Stromal cell of bone marrow (primary cell): ENCODE measurements around the gene OTOP2.
A peak's percentile ranks its signal among the peaks of the same experiment; 100 is the strongest.
"Not testable (repeated sequence)": the region's sequence is repeated elsewhere in the genome, so short reads cannot be mapped to it uniquely, and the experiment has no call there.

ENCODE experiments used
- DNase-seq: peaks from one replicate; pipeline ENCODE4 v3.0.0-alpha.2; 2012; ENCODE audit warnings: low read depth

Gene OTOP2

DNA sequence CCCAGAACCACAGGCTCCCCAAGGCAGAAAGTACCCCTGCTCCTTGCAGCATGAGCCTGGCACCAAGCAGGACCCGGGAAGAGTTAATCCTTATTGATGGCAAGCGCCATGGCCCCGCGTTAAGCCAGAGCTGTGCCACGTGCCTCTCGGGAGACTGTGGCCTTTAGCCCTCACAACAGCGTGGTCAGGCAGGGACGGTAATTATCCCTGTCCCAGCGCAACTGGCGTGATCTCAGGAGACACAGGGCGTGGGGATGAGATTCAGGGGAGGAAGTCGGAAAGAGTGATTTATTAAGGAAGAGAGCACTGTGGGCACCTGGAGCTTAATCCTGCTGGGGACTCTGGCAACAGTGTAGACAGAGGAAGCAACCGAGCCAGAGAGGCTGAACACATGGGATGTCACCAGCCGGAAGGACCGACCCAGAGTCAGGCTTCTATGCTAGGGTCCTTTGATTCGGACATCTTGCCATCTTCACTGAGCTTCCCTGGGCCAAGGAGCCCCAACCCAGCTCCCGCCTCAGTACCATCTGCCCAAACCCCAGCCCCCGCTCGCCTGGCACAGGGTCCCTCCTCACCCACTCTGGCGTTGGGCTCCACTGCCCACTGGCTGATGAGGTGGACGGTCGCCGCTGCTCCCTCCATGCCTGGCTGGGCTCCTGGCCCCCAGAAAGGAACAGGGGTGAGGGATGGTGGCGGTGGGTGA is 28.5 kb downstream of the OTOP2 start:
- no peak for DNase-seq

DNA sequence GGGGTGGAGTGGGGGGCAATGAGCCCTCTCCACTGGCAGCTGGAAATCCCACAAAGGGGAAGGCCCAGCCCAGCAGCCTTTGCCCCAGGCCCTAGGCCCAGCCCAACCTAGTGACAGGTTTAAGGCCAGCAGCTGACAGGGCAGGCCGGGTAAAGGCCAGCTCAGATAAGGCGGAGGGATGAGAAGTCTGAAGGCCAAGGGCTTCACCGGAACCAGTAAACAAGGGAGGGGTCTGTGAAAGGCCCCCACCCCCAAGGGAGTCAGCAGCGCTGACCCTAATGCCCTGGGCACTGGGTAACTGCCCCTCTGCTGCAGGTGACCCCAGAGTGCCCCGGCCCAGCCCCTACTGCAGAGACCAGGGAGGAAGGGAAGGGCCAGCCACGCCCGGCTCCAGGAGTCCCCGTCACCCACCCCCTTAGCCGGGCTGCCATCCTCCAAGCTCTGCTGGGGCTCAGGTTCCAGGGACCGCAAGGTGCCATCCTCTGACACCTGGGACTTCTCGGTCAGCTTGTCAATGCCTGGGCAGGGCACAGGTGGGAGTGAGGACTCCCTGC is 29.1 kb downstream of the OTOP2 start:
- DNase-seq, result no peak

DNA sequence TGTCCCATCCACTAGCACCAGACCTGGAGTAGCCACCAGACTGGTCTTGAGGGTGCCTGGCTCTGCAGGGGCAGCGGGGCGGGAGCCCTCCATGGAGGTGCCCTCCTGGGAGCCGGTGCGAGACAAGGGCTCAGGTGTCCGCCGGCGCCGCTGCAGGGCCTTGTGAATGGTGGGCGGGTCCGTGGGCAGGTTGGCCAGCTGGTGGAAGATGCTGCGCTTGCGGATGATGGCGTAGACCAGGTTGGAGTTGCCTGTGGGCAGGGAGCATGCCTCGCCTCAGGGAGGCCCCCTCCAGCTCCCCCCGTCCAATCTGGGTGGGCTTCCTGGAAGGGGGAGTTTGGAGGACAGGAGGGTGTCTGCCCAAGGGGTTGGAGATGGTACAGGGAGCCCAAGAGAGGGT is 30.0 kb downstream of the OTOP2 start:
- no peak for DNase-seq

DNA sequence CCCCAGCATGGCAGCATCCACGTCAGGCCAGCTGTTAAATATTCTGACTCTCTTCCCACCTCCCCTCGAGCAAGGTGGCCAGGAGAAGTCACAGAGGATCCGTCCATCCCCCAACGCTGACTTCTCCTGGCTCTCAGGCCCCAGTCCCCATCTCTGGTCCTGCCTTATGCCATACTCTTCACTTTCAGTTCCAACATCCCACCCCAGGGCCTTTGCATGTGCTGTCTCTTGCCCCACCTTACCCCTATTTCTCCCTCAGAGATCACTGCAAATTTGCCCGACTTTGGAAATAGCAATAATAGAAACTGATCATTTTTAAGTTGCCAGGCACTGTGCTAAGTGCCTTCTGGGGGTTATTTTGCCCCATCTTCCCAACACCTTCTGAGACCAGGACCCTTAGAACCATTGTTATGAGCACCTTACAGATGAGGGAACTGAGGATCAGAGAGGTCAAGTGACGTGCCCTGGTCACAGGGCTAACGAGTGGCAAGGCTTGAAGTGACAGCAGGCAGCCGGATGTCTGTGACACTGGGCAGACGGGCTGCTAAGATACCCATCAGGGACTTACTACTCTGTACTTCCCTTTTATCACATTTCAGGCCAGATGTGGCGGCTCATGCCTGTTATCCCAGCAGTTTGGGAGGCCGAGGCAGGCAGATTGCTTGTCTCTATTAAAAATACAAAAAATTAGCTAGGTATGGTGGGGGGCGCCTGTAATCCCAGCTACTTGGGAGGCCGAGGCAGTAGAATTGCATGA is 30.8 kb downstream of the OTOP2 start:
- DNase-seq, result no peak

DNA sequence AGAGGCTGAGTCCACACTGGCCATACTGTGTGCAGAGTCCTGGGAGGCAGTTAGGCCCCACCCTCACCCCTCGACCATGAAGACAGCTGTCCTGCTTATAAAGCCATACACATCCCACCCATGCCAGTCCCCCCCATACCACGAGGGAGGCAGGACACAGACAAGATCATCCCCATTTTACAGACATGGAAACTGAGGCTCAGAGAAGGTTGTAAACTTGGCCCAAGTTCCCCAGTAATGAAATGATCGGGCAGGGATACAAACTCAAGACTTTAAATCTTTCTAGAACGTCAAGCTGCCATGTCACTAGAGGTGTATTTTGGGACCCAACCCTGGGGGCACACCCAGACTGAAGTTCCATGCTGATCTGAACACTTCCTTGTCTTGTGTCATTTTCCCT is 32.0 kb downstream of the OTOP2 start:
- DNase-seq, result no peak

DNA sequence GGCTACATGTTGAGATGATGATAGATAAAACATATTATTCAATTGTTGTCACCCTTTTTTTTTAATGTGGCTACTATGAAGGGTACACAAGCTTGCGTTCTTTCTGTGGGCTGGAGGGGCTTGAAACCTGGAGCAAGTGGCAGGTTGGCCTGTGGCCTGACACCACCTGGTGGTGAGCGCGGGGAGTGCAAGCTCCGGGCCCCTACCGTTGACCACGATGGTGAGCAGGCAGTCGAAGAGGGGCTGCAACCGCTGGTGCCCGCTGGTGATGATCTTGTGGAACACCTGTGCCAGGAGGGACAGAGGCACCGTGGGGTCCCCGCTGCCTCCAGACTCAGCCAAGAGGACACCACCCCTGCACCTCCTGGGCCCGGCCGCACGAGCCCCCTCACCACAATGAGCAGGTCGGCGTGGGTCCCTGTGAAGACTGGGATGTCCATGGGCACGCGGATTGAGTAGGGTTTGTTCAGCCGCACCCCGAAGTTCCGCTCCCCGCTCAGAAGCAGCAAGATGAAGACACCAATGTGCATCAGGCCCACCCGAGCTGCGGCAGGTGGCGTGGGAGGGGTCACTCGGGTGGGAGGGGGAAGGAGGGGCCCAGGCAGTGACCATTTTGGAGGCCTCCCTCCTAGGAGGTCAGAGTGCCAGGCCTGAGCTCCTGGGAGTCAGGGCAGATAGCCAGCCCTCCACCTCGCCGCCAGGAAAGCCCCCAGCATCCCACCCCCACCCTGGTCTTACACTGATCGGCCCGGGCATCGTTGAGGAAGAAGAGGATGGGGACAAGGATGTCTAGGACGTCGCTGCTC is 34.1 kb downstream of the OTOP2 start:
- DNase-seq, result no peak

DNA sequence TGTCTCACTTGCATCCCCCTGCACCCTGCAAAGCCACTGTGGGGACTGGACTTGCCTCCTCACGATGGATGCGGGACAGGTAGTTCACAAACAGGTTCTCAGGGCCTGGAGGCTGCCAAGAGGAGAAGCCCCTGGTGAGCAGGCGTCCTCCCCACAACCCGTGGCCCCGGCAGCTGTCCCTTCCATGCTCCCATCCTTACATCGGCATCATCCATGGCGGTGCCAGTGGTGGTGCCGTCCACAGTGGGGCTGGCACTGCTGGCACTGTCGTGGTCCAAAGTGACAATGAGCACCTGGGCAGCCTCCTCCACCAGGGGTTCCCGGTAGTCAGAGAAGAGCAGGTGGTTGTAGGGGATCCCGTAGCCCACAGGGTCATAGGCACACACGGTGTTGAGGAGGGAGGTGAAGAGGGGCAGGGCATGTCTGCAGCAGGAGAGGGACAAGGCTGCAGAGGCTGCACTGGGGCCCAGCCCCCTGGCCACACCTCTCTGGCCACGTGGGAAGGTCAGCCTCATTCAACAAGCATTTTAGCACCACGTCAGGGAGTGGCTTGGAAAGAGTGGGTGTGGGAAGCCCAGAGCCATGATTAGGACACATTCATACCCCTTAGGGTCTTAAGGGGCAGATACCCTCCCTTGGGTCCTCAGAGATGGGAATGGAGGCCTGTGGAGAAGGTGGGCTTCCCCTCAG is 35.9 kb downstream of the OTOP2 start:
- DNase-seq, result no peak

DNA sequence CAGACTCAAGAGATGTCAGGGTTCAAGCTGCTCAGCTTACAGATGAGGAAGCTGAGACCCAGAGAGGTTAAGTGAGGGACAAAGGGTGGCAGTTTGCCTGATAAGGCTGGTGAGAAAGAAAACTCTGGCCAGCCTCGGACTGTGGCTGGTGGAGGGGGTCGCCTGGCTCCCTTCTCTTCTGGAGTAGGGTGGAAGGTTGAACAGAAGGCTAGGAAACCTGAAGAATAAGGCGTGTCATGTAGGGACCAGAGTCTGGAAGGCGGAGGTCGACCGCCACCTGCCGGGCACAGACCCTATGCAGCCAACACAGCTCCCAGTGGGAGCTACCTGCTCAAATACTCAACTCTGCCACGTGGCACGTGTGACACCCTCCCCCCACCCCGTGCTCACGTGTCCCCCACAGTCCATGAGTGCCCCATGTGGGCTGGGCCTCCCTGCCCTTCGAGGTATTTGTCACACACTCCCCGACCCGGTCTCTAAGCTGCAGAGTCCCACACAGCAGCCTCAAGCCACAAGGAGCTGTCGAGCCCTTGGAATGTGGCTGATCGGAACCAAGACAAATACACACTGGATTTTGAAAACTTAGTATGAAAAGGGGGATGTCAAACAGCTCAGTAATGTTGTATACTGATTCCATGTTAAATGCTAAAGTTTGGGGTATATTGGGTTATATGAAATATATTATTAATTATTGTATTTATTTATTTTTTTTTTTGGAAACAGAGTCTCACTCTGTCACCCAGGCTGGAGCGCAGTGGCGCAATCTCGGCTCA is 36.7 kb downstream of the OTOP2 start:
- no peak for DNase-seq

DNA sequence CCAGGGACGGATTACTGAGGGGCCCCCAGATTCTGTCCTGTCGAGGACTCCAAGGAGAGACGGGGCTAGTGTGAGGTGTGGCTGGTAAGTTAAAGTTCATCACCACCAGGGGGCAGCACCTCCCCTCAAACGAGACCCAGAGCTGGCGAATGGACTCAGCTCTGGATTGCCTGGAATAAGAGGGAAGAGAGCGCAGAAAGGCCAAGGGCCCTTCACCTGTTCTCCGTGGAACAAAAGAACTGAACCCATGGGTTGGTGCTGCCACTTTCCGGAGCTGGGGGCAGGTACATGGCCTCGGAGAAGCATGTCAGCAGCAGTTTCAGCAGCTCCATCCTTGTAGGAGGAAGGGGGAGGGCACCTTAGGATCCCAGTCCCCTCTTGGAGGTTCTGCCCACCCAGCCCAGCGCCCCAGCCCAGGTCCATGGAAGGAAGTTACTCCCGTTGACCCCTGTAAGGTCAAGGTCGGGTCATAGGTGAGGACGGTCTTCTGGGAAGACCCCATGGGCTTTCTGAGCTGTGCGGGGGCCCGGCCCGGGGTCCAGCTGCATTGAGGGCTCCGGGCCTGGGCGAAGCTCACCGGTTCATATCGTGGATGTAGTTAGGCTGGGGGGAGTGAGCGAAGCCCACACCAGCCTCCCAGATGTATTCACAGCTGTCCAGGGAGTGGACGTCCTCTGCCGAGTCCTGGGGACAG is 37.7 kb downstream of the OTOP2 start:
- peak; percentile 69 for DNase-seq

DNA sequence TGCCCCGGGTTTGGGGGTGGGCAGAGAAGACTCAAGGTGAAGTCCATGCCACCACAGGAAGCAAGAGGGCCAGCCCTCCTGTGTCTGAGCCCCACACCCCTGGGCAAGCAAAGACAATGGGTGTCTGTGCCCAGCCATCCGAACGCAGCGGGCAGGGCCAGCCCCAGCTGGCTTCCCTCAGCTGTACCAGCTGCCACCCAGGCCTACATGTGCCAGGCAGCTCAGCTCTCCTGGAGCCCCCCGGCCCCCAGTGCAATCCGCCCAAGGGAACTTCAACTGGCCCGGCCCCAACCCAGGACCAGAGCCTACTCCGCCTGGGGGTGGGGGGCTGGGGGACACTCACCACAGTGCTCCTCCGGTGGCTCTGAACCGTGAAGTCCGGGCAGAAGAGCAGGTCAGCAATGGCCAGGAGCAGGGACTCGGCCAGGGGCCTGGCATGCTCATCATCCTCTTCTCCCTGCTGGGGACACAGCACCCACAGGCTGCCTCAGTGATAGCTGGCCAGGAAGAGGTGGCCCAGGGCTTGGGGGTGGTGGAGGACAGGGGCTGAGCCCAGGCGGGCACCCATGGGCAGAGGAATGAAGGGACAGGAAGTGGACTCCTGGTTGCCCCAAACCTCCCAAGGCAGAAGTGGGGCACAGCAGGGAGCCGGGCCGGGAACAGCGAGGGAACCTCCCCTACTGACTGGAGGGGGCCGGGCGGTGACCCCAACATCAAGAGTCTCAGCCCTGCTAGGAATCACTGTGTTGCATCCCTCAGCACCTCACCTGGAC is 38.7 kb downstream of the OTOP2 start:
- DNase-seq, result no peak

DNA sequence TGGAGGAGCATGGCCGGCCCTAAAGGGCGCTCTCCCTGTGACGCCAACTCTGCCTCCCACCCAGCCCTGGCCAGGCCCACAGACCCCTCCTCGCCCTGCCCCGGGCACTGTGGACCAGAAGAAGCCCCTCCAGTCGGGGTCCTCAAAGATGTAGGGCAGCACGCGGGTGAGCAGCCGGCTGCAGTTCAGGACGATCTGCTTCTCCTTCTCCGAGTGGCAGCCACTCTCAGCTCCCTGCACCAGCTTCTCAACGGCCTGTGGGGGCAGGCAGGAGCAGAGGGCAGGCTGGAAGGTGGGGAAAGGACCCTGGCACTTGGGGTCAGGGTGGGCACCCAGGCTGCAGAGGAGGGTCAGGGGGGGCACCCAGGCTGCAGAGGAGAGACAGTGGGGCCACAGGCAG is 39.6 kb downstream of the OTOP2 start:
- no peak for DNase-seq

DNA sequence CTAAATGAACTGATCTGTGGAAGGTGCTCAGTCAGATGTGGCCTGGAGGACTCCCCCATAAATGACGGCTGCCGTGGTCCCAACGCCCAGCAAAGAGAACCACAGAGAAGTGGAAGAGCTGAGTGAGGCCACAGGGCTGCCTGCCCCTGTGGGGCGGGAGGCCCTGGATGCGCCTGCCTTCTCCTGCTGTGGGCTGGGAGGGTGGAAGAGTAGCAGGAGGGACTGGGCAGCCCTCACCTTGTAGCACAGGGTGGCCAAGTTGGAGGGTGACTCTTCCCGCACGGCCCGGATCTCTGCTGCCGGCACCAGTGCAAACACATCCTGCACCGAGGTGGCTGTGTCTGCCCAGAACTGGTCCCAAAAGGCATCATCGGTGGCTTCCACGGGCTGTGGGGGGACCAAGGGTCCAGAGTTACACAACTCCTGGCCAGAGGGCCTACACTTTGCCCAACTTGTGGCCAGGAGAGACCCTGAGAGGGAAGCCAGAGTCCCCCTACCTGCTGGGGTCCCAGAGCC is 40.2 kb downstream of the OTOP2 start:
- no peak for DNase-seq

DNA sequence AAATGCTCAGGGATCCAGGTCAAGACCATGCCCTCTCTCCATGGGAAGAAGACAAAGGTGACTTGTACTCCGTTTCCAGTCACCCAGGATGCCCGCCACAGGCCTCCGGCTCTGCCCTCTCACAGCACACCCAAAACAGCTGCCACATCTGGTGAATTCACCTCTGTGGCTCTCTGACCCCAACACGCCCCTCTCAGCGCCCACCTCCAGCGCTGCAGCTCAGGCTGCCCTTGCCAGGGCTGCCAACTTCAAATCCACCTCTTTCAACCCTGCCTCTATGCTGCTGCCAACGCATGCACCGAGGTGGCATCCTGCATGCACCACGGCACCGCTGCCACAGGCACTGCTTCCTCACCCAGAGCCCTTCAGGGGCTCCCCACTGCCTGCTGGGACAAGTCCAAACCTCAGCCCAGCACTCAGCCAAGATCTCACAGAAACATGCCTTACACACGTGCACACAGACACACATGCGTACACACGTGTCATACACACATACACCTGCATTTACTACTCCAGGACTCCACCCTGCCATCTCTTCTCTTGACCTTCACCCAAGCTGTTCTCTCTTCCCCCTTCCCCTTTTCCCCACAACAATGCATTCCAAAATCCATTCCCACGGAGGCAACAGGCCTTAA is 41.0 kb downstream of the OTOP2 start:
- no peak for DNase-seq

DNA sequence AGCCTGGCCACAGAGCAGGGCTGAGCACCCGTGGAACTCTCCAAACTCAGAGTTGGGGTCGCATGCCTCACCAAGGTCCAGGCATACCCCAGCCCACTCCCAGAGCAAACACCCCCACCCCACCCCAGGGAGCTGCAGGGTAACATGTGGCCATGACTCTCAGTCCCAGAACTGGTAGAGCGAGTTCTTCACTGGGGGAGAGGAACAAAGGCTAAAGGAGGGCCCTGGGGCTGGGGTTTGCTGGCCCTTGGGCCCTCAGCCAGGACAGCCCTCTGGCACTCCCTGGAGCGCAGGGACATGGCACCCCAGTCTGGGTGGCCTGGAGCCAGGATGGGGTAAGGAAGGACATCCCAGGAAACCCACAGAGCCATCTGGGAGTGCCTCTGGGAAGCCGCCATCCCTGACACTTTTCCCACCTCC is 44.3 kb downstream of the OTOP2 start:
- no peak for DNase-seq

DNA sequence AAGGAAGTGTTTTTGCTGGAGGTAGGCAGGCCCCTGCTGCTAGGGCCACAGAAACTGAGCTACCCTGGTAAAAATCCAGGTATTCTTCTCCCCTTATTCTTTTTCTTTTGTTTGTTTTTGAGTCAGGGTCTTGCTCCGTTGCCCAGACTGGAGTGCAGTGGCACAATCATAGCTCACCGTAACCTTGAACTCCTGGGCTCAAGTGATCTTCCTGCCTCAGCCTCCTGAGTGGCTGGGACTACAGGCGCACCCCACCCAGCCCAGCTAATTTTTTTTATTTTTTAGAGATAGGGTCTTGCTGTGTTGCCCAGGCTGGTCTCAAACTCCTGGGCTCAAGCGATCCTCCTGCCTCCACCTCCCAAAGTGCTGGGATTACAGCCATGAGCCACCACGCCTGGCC is 45.4 kb downstream of the OTOP2 start:
- not testable (repeated sequence) for DNase-seq

DNA sequence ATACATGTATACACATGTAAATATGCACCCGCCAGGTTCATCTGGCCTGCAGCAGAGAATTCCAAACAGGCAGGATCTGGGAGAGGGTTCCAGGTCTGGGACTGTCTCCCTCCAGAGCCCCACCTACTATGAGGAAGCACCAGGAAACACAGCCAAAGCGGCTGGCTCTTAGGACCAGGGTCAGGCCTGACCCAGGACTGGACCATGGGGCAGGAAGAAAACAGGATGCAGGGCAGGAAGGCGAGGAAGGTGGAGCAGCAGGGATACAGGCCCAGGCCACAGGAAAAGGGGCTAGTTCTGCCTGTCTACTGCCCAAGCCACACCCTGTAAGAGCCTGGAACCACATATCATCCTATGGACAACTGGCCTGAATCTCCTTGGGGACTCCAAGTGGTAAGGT is 46.3 kb downstream of the OTOP2 start:
- DNase-seq, result no peak

DNA sequence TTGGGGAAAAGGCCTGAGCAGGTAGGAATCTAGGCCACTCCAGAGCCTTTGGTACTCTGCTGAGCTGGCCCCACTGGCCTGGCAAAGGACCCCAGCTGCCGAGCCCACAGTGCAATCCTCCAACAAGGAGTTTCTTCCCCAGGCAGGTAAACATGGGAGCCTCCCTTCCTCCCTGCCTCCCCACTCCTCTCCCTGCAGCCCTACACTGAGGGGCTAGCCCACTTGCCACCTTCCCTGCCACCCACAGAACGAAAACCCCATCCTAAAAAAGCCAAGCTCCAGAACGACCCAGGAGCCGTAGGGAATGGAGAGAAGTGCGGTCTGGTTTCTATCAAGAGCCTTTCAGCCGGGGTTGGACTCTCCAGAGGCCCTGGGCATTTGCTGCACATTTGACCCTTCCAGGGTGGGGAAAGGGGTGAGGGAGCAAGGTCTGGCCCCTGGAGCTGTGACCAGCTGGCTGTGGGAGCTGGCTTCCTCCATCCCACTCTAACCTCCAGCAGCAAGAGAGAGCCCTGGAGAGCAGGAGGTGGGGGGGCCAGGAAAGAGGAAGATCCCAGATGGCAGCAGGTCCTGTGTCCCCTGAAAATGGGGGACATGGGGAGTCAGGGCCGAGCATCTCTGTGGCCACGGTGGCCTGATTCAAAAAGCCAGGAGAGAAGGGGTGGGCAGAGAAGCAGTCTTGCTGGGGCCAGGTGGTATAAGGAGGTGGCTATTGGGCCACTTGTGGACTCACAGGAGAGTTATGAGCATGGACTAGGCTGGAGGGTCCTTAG is 47.2 kb downstream of the OTOP2 start:
- no peak for DNase-seq

DNA sequence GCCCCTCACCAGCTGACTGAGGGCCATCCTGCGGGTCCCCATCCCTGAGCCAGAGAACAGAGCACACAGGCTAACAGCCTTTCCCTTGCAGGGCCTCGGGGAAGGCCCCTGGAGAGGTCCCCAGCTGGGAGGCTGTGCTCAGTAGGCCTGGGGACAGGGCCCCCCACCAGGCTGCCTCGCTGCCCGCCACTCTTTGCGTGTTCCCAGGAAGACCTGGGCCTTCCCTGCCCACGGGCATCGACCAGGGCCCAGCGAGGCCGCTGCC is 47.7 kb downstream of the OTOP2 start:
- DNase-seq, result no peak
